H9 (cell line): ENCODE data around the gene PLXNC1. TPM values are rescaled to one million over a fixed set of nuclear protein-coding genes. Genes with fewer than 3 reads are reported as not detected.

Experiments
- DNase-seq: peaks from one replicate; pipeline ENCODE4 v3.0.0-alpha.2; 2017
- H2AFZ ChIP-seq: one replicate; pipeline ENCODE4 v1.6.1; 2013; ENCODE audit warnings: mild to moderate bottlenecking, low read length, control low read depth, moderate library complexity
- H2AK5ac ChIP-seq: 2 replicates; pipeline ENCODE4 v1.6.1; 2013; ENCODE audit warnings: low read length, control low read depth, mixed read lengths; ENCODE audit not compliant: insufficient read length
- H2BK120ac ChIP-seq: one replicate; pipeline ENCODE4 v1.6.1; 2013; ENCODE audit warnings: low read depth, mild to moderate bottlenecking, low read length, control low read depth, inconsistent platforms; ENCODE audit not compliant: poor library complexity, severe bottlenecking
- H2BK12ac ChIP-seq: 2 replicates; pipeline ENCODE4 v1.6.1; 2013; ENCODE audit warnings: low read length, control low read depth, mixed read lengths, low read depth; ENCODE audit not compliant: insufficient read length
- H2BK15ac ChIP-seq: 2 replicates; pipeline ENCODE4 v1.6.1; 2013; ENCODE audit warnings: low read depth, low read length, control low read depth
- H2BK20ac ChIP-seq: one replicate; pipeline ENCODE4 v1.6.1; 2013; ENCODE audit warnings: low read depth, mild to moderate bottlenecking, low read length, control low read depth, inconsistent platforms; ENCODE audit not compliant: poor library complexity, severe bottlenecking
- H2BK5ac ChIP-seq: 2 replicates; pipeline ENCODE4 v1.6.1; 2013; ENCODE audit warnings: low read length, control low read depth, mixed read lengths; ENCODE audit not compliant: insufficient read length
- H3K14ac ChIP-seq: 2 replicates; pipeline ENCODE4 v1.6.1; 2013; ENCODE audit warnings: low read length, control low read depth; ENCODE audit not compliant: insufficient read depth
- H3K18ac ChIP-seq: 2 replicates; pipeline ENCODE4 v1.6.1; 2013; ENCODE audit warnings: low read depth, mild to moderate bottlenecking, mixed read lengths, low read length, control low read depth; ENCODE audit not compliant: insufficient read length
- H3K23ac ChIP-seq: 2 replicates; pipeline ENCODE4 v1.6.1; 2013; ENCODE audit warnings: low read length, control low read depth, mixed read lengths, low read depth; ENCODE audit not compliant: insufficient read length
- H3K23me2 ChIP-seq: 2 replicates; pipeline ENCODE4 v1.6.1; 2013; ENCODE audit warnings: low read depth, mild to moderate bottlenecking, mixed read lengths, low read length, control low read depth; ENCODE audit not compliant: insufficient read length, poor library complexity, severe bottlenecking
- H3K27ac ChIP-seq: 2 replicates; pipeline ENCODE4 v1.5.1; 2013; ENCODE audit warnings: low read length, control low read depth, mixed read lengths, low read depth; ENCODE audit not compliant: insufficient read length
- H3K27me3 ChIP-seq: 2 replicates; pipeline ENCODE4 v1.6.1; 2013; ENCODE audit warnings: low read length, control low read depth, inconsistent platforms; ENCODE audit not compliant: insufficient read depth
- H3K4ac ChIP-seq: 2 replicates; pipeline ENCODE4 v1.6.1; 2013; ENCODE audit warnings: low read depth, mild to moderate bottlenecking, control low read depth, inconsistent platforms, low read length, moderate library complexity
- H3K4me1 ChIP-seq: 2 replicates; pipeline ENCODE4 v1.6.1; 2013; ENCODE audit warnings: low read length, control low read depth, inconsistent platforms; ENCODE audit not compliant: insufficient read depth
- H3K4me2 ChIP-seq: 2 replicates; pipeline ENCODE4 v1.6.1; 2013; ENCODE audit warnings: low read length, control low read depth, mixed read lengths; ENCODE audit not compliant: insufficient read length, insufficient read depth
- H3K56ac ChIP-seq: 2 replicates; pipeline ENCODE4 v1.6.1; 2013; ENCODE audit warnings: low read depth, mild to moderate bottlenecking, mixed read lengths, low read length, control low read depth; ENCODE audit not compliant: insufficient read length
- H3K79me1 ChIP-seq: 2 replicates; pipeline ENCODE4 v1.6.1; 2013; ENCODE audit warnings: low read depth, mild to moderate bottlenecking, moderate library complexity, low read length, control low read depth, inconsistent platforms; ENCODE audit not compliant: insufficient read depth, poor library complexity, severe bottlenecking
- H3K79me2 ChIP-seq: 2 replicates; pipeline ENCODE4 v1.6.1; 2013; ENCODE audit warnings: low read length, control low read depth, inconsistent platforms; ENCODE audit not compliant: insufficient read depth
- H3K9ac ChIP-seq: 2 replicates; pipeline ENCODE4 v1.6.1; 2013; ENCODE audit warnings: low read length, control low read depth, mixed read lengths; ENCODE audit not compliant: insufficient read length; ENCODE audit errors: extremely low read depth
- H3K9me3 ChIP-seq: one replicate; pipeline ENCODE4 v1.6.1; 2013; ENCODE audit warnings: low read depth, low read length, inconsistent platforms; ENCODE audit not compliant: control insufficient read depth
- H3T11ph ChIP-seq: one replicate; pipeline ENCODE4 v1.6.1; 2013; ENCODE audit warnings: mild to moderate bottlenecking, low read length, control low read depth, inconsistent platforms
- H4K20me1 ChIP-seq: one replicate; pipeline ENCODE4 v1.6.1; 2013; ENCODE audit not compliant: control insufficient read depth, insufficient read length, insufficient read depth
- H4K5ac ChIP-seq: 2 replicates; pipeline ENCODE4 v1.6.1; 2013; ENCODE audit warnings: low read depth, mild to moderate bottlenecking, mixed read lengths, low read length, control low read depth; ENCODE audit not compliant: insufficient read length
- H4K8ac ChIP-seq: replicated peaks from 2 replicates; pipeline ENCODE4 v1.6.1; 2013; ENCODE audit warnings: low read length, control low read depth, mixed read lengths, low read depth; ENCODE audit not compliant: insufficient read length
- H4K91ac ChIP-seq: 2 replicates; pipeline ENCODE4 v1.6.1; 2013; ENCODE audit warnings: low read depth, mild to moderate bottlenecking, moderate library complexity, mixed read lengths, low read length, control low read depth; ENCODE audit not compliant: insufficient read length
- H3K27ac Mint-ChIP-seq, 3 experiments: 2 replicates in 2 of 3; 3 replicates in 1 of 3; pipeline ENCODE4 v1.8.0; 2020 to 2021; ENCODE audit warnings: mixed read lengths in 3 of 3, mild to moderate bottlenecking in 1 of 3, moderate library complexity in 1 of 3
- H3K27me3 Mint-ChIP-seq: 2 replicates; pipeline ENCODE4 v1.8.0; 2021; ENCODE audit warnings: low read depth, mild to moderate bottlenecking, moderate library complexity, mixed read lengths
- H3K36me3 Mint-ChIP-seq, 3 experiments: 2 replicates in 2 of 3; 3 replicates in 1 of 3; pipeline ENCODE4 v1.8.0; 2020 to 2021; ENCODE audit warnings: low read depth in 3 of 3, mixed read lengths in 3 of 3; ENCODE audit not compliant: insufficient read depth in 1 of 3
- H3K4me1 Mint-ChIP-seq, 2 experiments: 2 replicates each; pipeline ENCODE4 v1.8.0; 2020; ENCODE audit warnings: mixed read lengths in 2 of 2
- H3K4me3 Mint-ChIP-seq, 2 experiments: 2 replicates in 1 of 2; 3 replicates in 1 of 2; pipeline ENCODE4 v1.8.0; 2020 to 2021; ENCODE audit warnings: mild to moderate bottlenecking in 2 of 2, mixed read lengths in 2 of 2, moderate library complexity in 1 of 2
- H3K9me3 Mint-ChIP-seq, 2 experiments: 2 replicates in 1 of 2; 3 replicates in 1 of 2; pipeline ENCODE4 v1.8.0; 2020; ENCODE audit warnings: mild to moderate bottlenecking in 2 of 2, mixed read lengths in 2 of 2, moderate library complexity in 1 of 2
- CTCF ChIP-seq: fragments of 200-600 bp; sonication (generic); conservative IDR thresholded peaks from 3 replicates; pipeline ENCODE4 v1.8.0; 2021; ENCODE audit warnings: antibody characterized with exemption, mild to moderate bottlenecking
- WGBS: extraction: QIAGEN DNeasy Blood & Tissue Kit; methylation state at CpG from one replicate; pipeline ENCODE4 v1.1.7; 2013; ENCODE audit warnings: missing lambda C conversion rate, low lambda C conversion rate, mixed read lengths; ENCODE audit not compliant: insufficient read length; ENCODE audit errors: extremely low coverage; 5-methylcytosine and 5-hydroxymethylcytosine counted together
- total RNA-seq: library from RNA; stranded (reverse); gene quantifications from 2 replicates; pipeline ENCODE4 v1.2.1, GENCODE V29; 2021

Gene PLXNC1
- total RNA-seq, 1 experiment from 2014 or later: 1.2 TPM

GRCh38 chr12:94205822-94206221 is 57.4 kb downstream of the PLXNC1 start:
- no peak overlapping the region for H2AK5ac ChIP-seq
- no peaks in the 10 kb centered on the region for H3K9me3 ChIP-seq
- H2BK5ac ChIP-seq: no peak overlapping the region
- no peak overlapping the region for H3K23ac ChIP-seq
- no peak overlapping the region for H3T11ph ChIP-seq
- peaks cover 0 to 5% of the 10 kb centered on the region in 2 experiments; a peak in 3 of 5 replicates for H3K9me3 Mint-ChIP-seq
- no peaks in the 10 kb centered on the region; the same call in 1 of the 2 replicates for H3K27me3 Mint-ChIP-seq
- H3K79me2 ChIP-seq: no peaks in the 10 kb centered on the region
- H4K91ac ChIP-seq: no peak overlapping the region
- H3K18ac ChIP-seq: no peak overlapping the region
- peak overlapping the region in 2 of 3 experiments; percentile 11 to 62; a peak in 3 of 7 replicates for H3K27ac Mint-ChIP-seq
- no peak overlapping the region for H3K9ac ChIP-seq
- no peak overlapping the region for H3K27ac ChIP-seq
- H3K14ac ChIP-seq: no peak overlapping the region
- no peak for DNase-seq
- H2BK12ac ChIP-seq: no peak overlapping the region
- H3K4ac ChIP-seq: no peak overlapping the region
- no peak for TF ChIP-seq CTCF
- H3K23me2 ChIP-seq: no peaks in the 10 kb centered on the region
- no peak overlapping the region for H2BK15ac ChIP-seq
- H3K4me1 ChIP-seq: peaks cover 7% of the 10 kb centered on the region; the same call in 1 of the 2 replicates
- no peak overlapping the region for H2BK120ac ChIP-seq
- H3K56ac ChIP-seq: no peak overlapping the region
- H2AFZ ChIP-seq: no peak overlapping the region
- H3K36me3 Mint-ChIP-seq: peaks cover 0 to 13% (median 10%) of the 10 kb centered on the region in 3 experiments; a peak in 5 of 7 replicates
- no peaks in the 10 kb centered on the region for H3K27me3 ChIP-seq
- no peaks in the 10 kb centered on the region for H3K79me1 ChIP-seq
- H2BK20ac ChIP-seq: no peak overlapping the region
- H3K4me2 ChIP-seq: no peak overlapping the region
- H3K4me1 Mint-ChIP-seq: peaks cover 16 to 40% of the 10 kb centered on the region in 2 experiments
- H4K8ac ChIP-seq: no peak overlapping the region
- no peak overlapping the region for H4K5ac ChIP-seq
- no CpG with 5 or more reads among the region's 1 CpG for WGBS
- no peak overlapping the region for H3K4me3 Mint-ChIP-seq
- no peaks in the 10 kb centered on the region for H4K20me1 ChIP-seq
